ENCODE data around the gene CTSK.
A peak's percentile ranks its signal among the peaks of the same experiment; 100 is the strongest.

The CTSK gene

DNA sequence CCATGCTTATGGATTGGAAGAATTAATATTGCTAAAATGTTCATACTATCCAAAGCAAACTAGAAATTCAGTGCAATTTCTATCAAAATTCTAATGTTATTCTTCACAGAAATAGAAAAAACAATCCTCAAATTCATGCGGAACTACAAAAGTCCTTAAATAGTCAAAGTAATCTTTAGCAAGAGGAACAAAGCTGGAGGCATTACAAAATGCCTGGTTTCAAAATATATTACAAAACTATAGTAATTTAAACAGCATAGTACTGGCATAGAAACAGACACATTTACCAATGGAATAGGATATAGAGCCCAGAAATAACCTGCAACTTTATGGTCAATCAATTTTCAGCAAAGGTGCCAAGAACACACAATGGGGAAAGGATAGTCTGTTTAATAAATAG, 46.3 kb downstream of the CTSK start:
- Histone ChIP-seq H3K9me3 (ENCODE audit: insufficient read depth, low read length) (no peaks in the 10 kb centered on the region), H3K27ac (ENCODE audit: low read length) (no peak overlapping the region), H3K4me1 (ENCODE audit: low read length) (peaks cover 42% of the 10 kb centered on the region), H3K36me3 (replicated peaks; ENCODE audit: low read depth, low read length) (peaks cover 57% of the 10 kb centered on the region), H3K4me2 (ENCODE audit: low read length) (no peak overlapping the region), H4K20me1 (ENCODE audit: insufficient read depth, low read length) (peaks cover 33% of the 10 kb centered on the region), H3K9ac (ENCODE audit: low read length) (no peak overlapping the region), H2AFZ (ENCODE audit: low read depth, low read length) (no peak overlapping the region), H3K27me3 (ENCODE audit: low read depth, low read length) (no peaks in the 10 kb centered on the region), H3K4me3 (ENCODE audit: low read length) (no peak overlapping the region), H3K79me2 (ENCODE audit: low read length) (peaks cover 75% of the 10 kb centered on the region)
- TF ChIP-seq, protein P1, sequence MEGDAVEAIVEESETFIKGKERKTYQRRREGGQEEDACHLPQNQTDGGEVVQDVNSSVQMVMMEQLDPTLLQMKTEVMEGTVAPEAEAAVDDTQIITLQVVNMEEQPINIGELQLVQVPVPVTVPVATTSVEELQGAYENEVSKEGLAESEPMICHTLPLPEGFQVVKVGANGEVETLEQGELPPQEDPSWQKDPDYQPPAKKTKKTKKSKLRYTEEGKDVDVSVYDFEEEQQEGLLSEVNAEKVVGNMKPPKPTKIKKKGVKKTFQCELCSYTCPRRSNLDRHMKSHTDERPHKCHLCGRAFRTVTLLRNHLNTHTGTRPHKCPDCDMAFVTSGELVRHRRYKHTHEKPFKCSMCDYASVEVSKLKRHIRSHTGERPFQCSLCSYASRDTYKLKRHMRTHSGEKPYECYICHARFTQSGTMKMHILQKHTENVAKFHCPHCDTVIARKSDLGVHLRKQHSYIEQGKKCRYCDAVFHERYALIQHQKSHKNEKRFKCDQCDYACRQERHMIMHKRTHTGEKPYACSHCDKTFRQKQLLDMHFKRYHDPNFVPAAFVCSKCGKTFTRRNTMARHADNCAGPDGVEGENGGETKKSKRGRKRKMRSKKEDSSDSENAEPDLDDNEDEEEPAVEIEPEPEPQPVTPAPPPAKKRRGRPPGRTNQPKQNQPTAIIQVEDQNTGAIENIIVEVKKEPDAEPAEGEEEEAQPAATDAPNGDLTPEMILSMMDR (IDR thresholded peaks at IDR 0.05; ENCODE audit: low read depth, low read length): no peak
- no peak for TF ChIP-seq EZH2phosphoT487 (IDR thresholded peaks at IDR 0.05; ENCODE audit: low read depth)

DNA sequence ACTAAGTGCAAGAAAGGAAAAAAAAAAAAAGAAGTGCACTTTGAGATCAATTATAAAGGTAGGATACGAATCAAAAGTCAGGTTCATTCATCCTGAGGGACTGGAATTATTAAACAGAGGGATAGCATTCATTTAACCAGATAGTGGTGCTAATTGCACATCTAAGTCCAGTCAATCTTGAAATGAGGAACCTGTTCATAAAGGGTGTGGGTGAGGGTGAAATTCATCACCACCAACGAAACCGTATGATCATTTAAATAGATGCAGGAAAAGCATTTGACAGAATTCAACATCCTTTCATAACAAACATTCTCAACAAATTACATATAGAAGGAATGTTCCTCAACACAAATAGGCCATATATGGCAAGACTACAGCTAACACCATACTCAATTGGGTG, 48.0 kb downstream of the CTSK start:
- Histone ChIP-seq H3K4me2 (ENCODE audit: low read length) (peak overlapping the region; percentile 12; the same call in 1 of the 2 replicates), H3K9ac (ENCODE audit: low read length) (no peak overlapping the region), H3K4me3 (ENCODE audit: low read length) (no peak overlapping the region), H4K20me1 (ENCODE audit: insufficient read depth, low read length) (peaks cover 34% of the 10 kb centered on the region), H3K79me2 (ENCODE audit: low read length) (peaks cover 71% of the 10 kb centered on the region), H3K36me3 (replicated peaks; ENCODE audit: low read depth, low read length) (peaks cover 63% of the 10 kb centered on the region), H3K27ac (ENCODE audit: low read length) (peak overlapping the region; percentile 42), H2AFZ (ENCODE audit: low read depth, low read length) (no peak overlapping the region), H3K27me3 (ENCODE audit: low read depth, low read length) (no peaks in the 10 kb centered on the region), H3K9me3 (ENCODE audit: insufficient read depth, low read length) (no peaks in the 10 kb centered on the region), H3K4me1 (ENCODE audit: low read length) (peaks cover 33% of the 10 kb centered on the region)
- TF ChIP-seq, protein P1 (IDR thresholded peaks at IDR 0.05; ENCODE audit: low read depth, low read length): peak; percentile 35
- no peak for TF ChIP-seq EZH2phosphoT487 (IDR thresholded peaks at IDR 0.05; ENCODE audit: low read depth)

DNA sequence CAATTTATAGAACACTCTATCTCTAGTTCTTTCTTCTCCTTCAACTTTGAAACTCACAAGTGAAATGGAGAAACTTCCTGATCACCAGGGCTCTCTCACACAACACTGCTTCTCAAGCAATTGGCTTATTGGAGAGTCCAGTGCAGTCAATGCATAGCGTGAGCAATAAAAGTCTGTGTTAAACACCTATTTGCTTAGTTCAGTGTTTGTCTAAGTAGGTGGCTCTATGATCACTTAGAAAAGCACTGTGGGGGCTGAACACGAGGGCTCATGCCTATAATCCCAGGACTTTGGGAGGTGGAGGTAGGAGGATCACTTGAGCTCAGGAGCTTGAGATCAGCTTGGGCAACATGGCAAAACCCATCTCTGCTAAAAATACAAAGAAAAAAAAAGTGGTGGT, 54.6 kb downstream of the CTSK start:
- Histone ChIP-seq H3K9ac (ENCODE audit: low read length) (no peak overlapping the region), H4K20me1 (ENCODE audit: insufficient read depth, low read length) (peaks cover 9% of the 10 kb centered on the region), H3K36me3 (replicated peaks; ENCODE audit: low read depth, low read length) (peaks cover 72% of the 10 kb centered on the region), H3K9me3 (ENCODE audit: insufficient read depth, low read length) (no peaks in the 10 kb centered on the region), H3K4me1 (ENCODE audit: low read length) (peaks cover 4% of the 10 kb centered on the region; the same call in 1 of the 2 replicates), H2AFZ (ENCODE audit: low read depth, low read length) (no peak overlapping the region), H3K4me3 (ENCODE audit: low read length) (no peak overlapping the region), H3K79me2 (ENCODE audit: low read length) (peaks cover 6% of the 10 kb centered on the region; the same call in 1 of the 2 replicates), H3K27ac (ENCODE audit: low read length) (no peak overlapping the region), H3K27me3 (ENCODE audit: low read depth, low read length) (no peaks in the 10 kb centered on the region), H3K4me2 (ENCODE audit: low read length) (no peak overlapping the region)
- TF ChIP-seq, protein P1 (IDR thresholded peaks at IDR 0.05; ENCODE audit: low read depth, low read length): no peak
- TF ChIP-seq EZH2phosphoT487 (IDR thresholded peaks at IDR 0.05; ENCODE audit: low read depth): no peak

DNA sequence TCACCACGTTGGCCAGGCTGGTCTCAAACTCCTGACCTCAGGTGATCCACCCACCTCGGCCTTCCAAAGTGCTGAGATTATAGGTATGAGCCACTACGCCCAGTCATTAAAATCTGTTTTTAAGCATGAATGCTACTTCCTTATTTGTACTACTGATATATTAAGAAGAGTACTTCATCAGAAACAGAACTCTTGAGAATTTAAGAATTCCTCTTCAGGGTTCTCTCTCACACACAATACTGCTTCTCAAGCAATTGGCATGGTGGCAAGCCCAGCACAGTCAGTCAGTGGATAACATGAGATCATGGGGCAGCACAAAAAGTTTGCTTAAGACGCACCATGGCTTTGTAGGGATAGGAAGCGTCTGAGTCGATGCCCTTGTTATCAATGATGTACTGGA, 56.6 kb downstream of the CTSK start:
- no peak for TF ChIP-seq EZH2phosphoT487 (IDR thresholded peaks at IDR 0.05; ENCODE audit: low read depth)
- TF ChIP-seq, protein P1 (IDR thresholded peaks at IDR 0.05; ENCODE audit: low read depth, low read length): no peak
- Histone ChIP-seq H3K9ac (ENCODE audit: low read length) (no peak overlapping the region), H3K27ac (ENCODE audit: low read length) (no peak overlapping the region), H4K20me1 (ENCODE audit: insufficient read depth, low read length) (peaks cover 22% of the 10 kb centered on the region; the same call in 1 of the 2 replicates), H3K79me2 (ENCODE audit: low read length) (no peaks in the 10 kb centered on the region; the same call in 1 of the 2 replicates), H3K36me3 (replicated peaks; ENCODE audit: low read depth, low read length) (peaks cover 78% of the 10 kb centered on the region), H3K9me3 (ENCODE audit: insufficient read depth, low read length) (no peaks in the 10 kb centered on the region), H3K4me3 (ENCODE audit: low read length) (no peak overlapping the region), H3K4me2 (ENCODE audit: low read length) (no peak overlapping the region), H3K4me1 (ENCODE audit: low read length) (peaks cover 4% of the 10 kb centered on the region; the same call in 1 of the 2 replicates), H3K27me3 (ENCODE audit: low read depth, low read length) (no peaks in the 10 kb centered on the region), H2AFZ (ENCODE audit: low read depth, low read length) (no peak overlapping the region)
